DOHH2 (cell line): ENCODE data around the gene RBM38.
"Not testable (repeated sequence)": the region's sequence is repeated elsewhere in the genome, so short reads cannot be mapped to it uniquely, and the experiment has no call there.

Source experiments
- H3F3A ChIP-seq: fragments of 200-600 bp; sonication (generic), shearing (Covaris generic); 2 replicates; pipeline ENCODE4 v1.6.0; 2016; ENCODE audit warnings: antibody characterized with exemption, mild to moderate bottlenecking; ENCODE audit not compliant: control insufficient read depth, insufficient read depth
- H3K27ac ChIP-seq: fragments of 200-600 bp; sonication (generic); 2 replicates; pipeline ENCODE4 v1.5.1; 2014; ENCODE audit warnings: low read depth, mild to moderate bottlenecking, low read length, moderate library complexity
- H3K27me3 ChIP-seq: fragments of 200-600 bp; sonication (generic); 2 replicates; pipeline ENCODE4 v1.6.1; 2014; ENCODE audit warnings: mild to moderate bottlenecking, low read length, mixed read lengths; ENCODE audit not compliant: control insufficient read depth
- H3K36me3 ChIP-seq: fragments of 200-600 bp; sonication (generic); 2 replicates; pipeline ENCODE4 v1.6.1; 2014; ENCODE audit warnings: mild to moderate bottlenecking, low read length, moderate library complexity, mixed read lengths; ENCODE audit not compliant: control insufficient read depth
- H3K4me1 ChIP-seq: fragments of 200-600 bp; sonication (generic); 2 replicates; pipeline ENCODE4 v1.6.1; 2014; ENCODE audit warnings: mild to moderate bottlenecking, low read length, mixed read lengths; ENCODE audit not compliant: control insufficient read depth
- H3K4me2 ChIP-seq: fragments of 200-600 bp; sonication (generic); 2 replicates; pipeline ENCODE4 v1.6.0; 2014; ENCODE audit warnings: mild to moderate bottlenecking, low read length, moderate library complexity
- H3K4me3 ChIP-seq: fragments of 200-600 bp; sonication (generic); 2 replicates; pipeline ENCODE4 v1.5.1; 2014; ENCODE audit warnings: mild to moderate bottlenecking, low read length, mixed read lengths
- H3K79me2 ChIP-seq: fragments of 200-600 bp; sonication (generic); 2 replicates; pipeline ENCODE4 v1.6.1; 2014; ENCODE audit warnings: mild to moderate bottlenecking, low read length, mixed read lengths; ENCODE audit not compliant: control insufficient read depth
- H3K9me2 ChIP-seq: fragments of 200-600 bp; sonication (generic); replicated peaks from 2 replicates; pipeline ENCODE4 v1.6.1; 2014; ENCODE audit warnings: mild to moderate bottlenecking, low read length, mixed read lengths; ENCODE audit not compliant: control insufficient read depth
- H3K9me3 ChIP-seq: fragments of 200-600 bp; sonication (generic); 2 replicates; pipeline ENCODE4 v1.6.1; 2014; ENCODE audit warnings: antibody characterized with exemption, low read length, mixed read lengths; ENCODE audit not compliant: control insufficient read depth, insufficient read depth
- H4K20me1 ChIP-seq: fragments of 200-600 bp; sonication (generic); 2 replicates; pipeline ENCODE4 v1.6.0; 2014; ENCODE audit warnings: low read depth, mild to moderate bottlenecking, antibody characterized with exemption, low read length, moderate library complexity; ENCODE audit not compliant: control insufficient read depth, insufficient read depth
- EZH2phosphoT487 ChIP-seq: fragments of 200-600 bp; sonication (generic); IDR thresholded peaks from 2 replicates; pipeline ENCODE4 v1.6.1; 2017; ENCODE audit warnings: borderline replicate concordance, mild to moderate bottlenecking, antibody characterized with exemption, low read length, moderate library complexity, mixed read lengths
- TF ChIP-seq, protein P1 (sequence below): fragments of 200-600 bp; sonication (generic); IDR thresholded peaks from one replicate; pipeline ENCODE4 v1.5.1; 2014; ENCODE audit warnings: antibody characterized with exemption, mild to moderate bottlenecking, low read depth, low read length; ENCODE audit not compliant: poor library complexity, severe bottlenecking

The RBM38 gene

DNA sequence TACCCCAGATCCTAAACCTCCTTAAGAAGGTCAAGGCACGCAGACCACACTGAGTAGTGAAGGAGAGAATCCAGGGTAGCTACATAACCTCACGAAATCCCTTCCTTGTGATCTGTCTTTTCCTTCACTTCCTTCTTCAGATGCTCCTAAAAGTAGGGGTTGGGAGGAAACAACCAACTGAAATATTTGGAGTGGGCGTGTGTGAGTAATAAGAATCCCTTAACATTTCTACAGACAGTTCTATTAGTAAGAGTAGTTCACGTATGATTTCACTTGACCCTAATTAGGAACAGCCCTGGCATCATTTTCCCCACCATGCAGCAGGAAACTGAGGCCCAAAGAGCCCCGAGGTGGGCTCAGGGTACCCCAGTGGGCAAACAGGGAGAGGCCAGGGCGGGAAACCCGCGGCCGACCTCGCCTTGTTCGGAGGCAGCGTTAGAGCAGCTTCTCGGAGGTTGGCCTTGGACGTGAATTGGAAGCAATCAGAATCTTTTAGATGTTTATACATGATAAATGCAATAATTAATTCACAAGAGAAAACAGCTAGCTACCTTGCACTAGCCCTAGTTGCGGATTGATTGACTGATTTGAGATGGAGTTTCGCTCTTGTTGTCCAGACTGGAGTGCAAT is 41.0 kb upstream of the RBM38 start:
- Histone ChIP-seq H4K20me1 (peaks cover 17% of the 10 kb centered on the region), H3K27me3 (no peaks in the 10 kb centered on the region), H3K9me2 (no peaks in the 10 kb centered on the region), H3K4me2 (no peak overlapping the region), H3K9me3 (no peaks in the 10 kb centered on the region), H3K4me3 (no peak overlapping the region), H3K27ac (no peak overlapping the region), H3K36me3 (peaks cover 29% of the 10 kb centered on the region), H3K79me2 (peaks cover 37% of the 10 kb centered on the region), H3K4me1 (peaks cover 17% of the 10 kb centered on the region), H3F3A (peaks cover 4% of the 10 kb centered on the region)
- TF ChIP-seq, protein P1, sequence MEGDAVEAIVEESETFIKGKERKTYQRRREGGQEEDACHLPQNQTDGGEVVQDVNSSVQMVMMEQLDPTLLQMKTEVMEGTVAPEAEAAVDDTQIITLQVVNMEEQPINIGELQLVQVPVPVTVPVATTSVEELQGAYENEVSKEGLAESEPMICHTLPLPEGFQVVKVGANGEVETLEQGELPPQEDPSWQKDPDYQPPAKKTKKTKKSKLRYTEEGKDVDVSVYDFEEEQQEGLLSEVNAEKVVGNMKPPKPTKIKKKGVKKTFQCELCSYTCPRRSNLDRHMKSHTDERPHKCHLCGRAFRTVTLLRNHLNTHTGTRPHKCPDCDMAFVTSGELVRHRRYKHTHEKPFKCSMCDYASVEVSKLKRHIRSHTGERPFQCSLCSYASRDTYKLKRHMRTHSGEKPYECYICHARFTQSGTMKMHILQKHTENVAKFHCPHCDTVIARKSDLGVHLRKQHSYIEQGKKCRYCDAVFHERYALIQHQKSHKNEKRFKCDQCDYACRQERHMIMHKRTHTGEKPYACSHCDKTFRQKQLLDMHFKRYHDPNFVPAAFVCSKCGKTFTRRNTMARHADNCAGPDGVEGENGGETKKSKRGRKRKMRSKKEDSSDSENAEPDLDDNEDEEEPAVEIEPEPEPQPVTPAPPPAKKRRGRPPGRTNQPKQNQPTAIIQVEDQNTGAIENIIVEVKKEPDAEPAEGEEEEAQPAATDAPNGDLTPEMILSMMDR: no peak
- TF ChIP-seq EZH2phosphoT487: no peak

DNA sequence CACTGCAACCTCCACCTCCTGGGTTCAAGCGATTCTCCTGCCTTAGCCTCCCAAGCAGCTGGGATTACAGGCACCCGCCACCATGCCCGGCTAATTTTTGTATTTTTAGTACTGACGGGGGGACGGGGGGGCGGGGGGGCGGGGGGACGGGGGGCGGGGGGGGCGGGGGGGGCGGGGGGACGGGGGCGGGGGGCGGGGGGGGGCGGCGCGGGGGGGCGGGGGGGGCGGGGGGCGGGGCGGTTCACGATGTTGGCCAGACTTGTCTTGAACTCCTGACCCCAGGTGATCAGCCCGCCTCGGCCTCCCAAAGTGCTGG is 40.5 kb upstream of the RBM38 start:
- not testable (repeated sequence) for H3K9me3 ChIP-seq, H3K27me3 ChIP-seq, H3K9me2 ChIP-seq, H3F3A ChIP-seq
- peaks cover 37% of the 10 kb centered on the region for H3K79me2 ChIP-seq
- H3K4me2 ChIP-seq: peak overlapping the region; percentile 79
- peak overlapping the region; percentile 81 for H3K4me3 ChIP-seq
- peaks cover 17% of the 10 kb centered on the region for H4K20me1 ChIP-seq
- H3K4me1 ChIP-seq: peaks cover 17% of the 10 kb centered on the region
- H3K27ac ChIP-seq: peak overlapping the region; percentile 34
- peaks cover 29% of the 10 kb centered on the region for H3K36me3 ChIP-seq

DNA sequence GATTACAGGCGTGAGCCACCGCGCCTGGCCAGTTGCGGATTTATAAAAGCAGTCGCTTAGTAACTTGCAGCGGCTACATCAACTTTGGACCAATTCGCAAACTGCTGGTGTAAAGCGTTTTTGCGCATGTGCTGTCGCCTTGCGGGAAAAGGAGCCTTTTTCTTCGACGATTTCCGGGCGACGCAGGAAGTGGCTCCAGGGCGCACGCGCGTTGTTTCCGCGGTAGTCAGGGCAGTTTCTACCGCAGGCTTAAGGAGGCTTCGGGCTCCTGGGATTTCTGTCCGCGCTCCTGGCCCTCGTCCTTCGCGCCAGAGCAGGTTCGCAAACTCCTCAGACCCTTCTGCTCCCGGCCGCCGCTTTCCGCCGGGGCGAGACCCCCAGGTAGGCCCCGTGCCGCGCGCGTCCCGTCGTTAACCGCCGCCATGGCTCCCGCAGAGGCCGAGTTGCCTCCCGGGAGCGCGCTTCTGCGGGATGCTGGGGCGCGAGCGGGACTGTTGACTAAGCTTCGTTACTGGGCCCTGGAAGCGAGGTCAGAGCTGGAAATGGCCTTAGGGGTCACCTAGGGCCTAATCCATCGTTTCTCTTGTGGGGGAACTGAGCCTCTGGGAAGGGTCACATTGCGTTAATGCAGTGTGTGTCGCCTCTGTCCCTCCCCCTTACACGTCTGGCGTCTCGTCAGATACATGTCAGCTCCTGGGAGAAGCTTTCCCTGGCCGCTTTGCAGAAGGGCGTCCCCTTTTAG is 40.0 kb upstream of the RBM38 start, which contains the start of gene RAE1:
TSS of gene RAE1 (plus strand) at position 214 of the 742 bp plus-strand sequence. CDS start 2,784 bp downstream, outside the sequence.
- Histone ChIP-seq H3K9me2 (no peaks in the 10 kb centered on the region), H3K4me1 (peaks cover 17% of the 10 kb centered on the region), H3K9me3 (no peaks in the 10 kb centered on the region), H4K20me1 (peaks cover 17% of the 10 kb centered on the region), H3K27ac (peak within 1 kb of the TSS; percentile 34), H3K4me2 (peak within 1 kb of the TSS; percentile 79), H3F3A (peaks cover 5% of the 10 kb centered on the region), H3K27me3 (no peaks in the 10 kb centered on the region), H3K4me3 (peak within 1 kb of the TSS; percentile 81), H3K36me3 (peaks cover 29% of the 10 kb centered on the region), H3K79me2 (peaks cover 37% of the 10 kb centered on the region)
- TF ChIP-seq EZH2phosphoT487: no peak
- TF ChIP-seq, protein P1: no peak

DNA sequence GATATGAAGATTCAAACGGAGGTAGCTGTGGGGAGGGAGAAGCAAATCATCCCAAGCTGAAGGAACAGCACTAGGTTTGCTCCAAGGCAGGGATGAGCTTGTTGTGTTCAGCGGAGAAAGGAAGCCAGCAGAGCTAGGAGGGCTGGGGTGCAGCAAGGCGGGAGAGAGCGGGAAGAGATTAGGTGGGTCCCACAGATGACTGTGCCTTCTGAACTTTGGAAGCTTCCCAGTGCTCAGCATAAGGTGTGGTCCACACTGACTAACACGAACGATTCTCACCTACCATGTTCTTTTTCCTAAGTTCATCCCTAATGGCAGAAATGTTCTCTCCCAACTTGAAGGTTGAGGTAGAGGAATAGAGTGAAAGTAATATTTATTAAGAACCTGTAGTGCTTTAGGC is 38.9 kb upstream of the RBM38 start:
- Histone ChIP-seq H3K4me2 (peak overlapping the region; percentile 79), H3K4me1 (peaks cover 17% of the 10 kb centered on the region), H3K9me2 (no peaks in the 10 kb centered on the region), H3F3A (peaks cover 9% of the 10 kb centered on the region), H3K4me3 (peak overlapping the region; percentile 81), H3K36me3 (peaks cover 29% of the 10 kb centered on the region), H3K27me3 (no peaks in the 10 kb centered on the region), H3K27ac (no peak overlapping the region), H4K20me1 (peaks cover 17% of the 10 kb centered on the region), H3K9me3 (no peaks in the 10 kb centered on the region), H3K79me2 (peaks cover 37% of the 10 kb centered on the region)
- TF ChIP-seq, protein P1: no peak
- TF ChIP-seq EZH2phosphoT487: no peak
